ENCODE results near the gene SNCB. TPM values are rescaled to one million over a fixed set of nuclear protein-coding genes. Genes with fewer than 3 reads are reported as not detected.

Gene SNCB
- total and polyA plus RNA-seq, 2 of the 13 experiments (the other 11 are each of a cell fraction or from before 2014, with no cell fraction given) = not detected

- TF ChIP-seq YEATS4 (CRISPR knock-in tag; IDR thresholded peaks at IDR 0.05; ENCODE audit: borderline replicate concordance) (no peak), ZNF580 (CRISPR knock-in tag; IDR thresholded peaks at IDR 0.05; ENCODE audit: borderline replicate concordance, low read depth) (peak; percentile 43; the same call in 1 of the 2 replicates), ATF7-NPFF (CRISPR knock-in tag; IDR thresholded peaks at IDR 0.05; ENCODE audit: low read depth) (peak; percentile 59; the same call in 1 of the 2 replicates), XRCC5 (optimal IDR thresholded peaks at IDR 0.05; ENCODE audit: low read length) (peak; percentile 77), RERE (CRISPR knock-in tag; IDR thresholded peaks at IDR 0.05; ENCODE audit: low read depth) (no peak), NFIB (CRISPR knock-in tag; IDR thresholded peaks at IDR 0.05; ENCODE audit: borderline replicate concordance) (no peak), NFATC3 (CRISPR knock-in tag; IDR thresholded peaks at IDR 0.05) (0 out of 2 replicates have a peak, but pooled peaks have one; percentile 39), TAF1 (CRISPR knock-in tag; IDR thresholded peaks at IDR 0.05) (peak; percentile 79), ZSCAN20 (CRISPR knock-in tag; IDR thresholded peaks at IDR 0.05; ENCODE audit: borderline replicate concordance) (no peak), PHF21A (CRISPR knock-in tag; IDR thresholded peaks at IDR 0.05) (0 out of 2 replicates have a peak, but pooled peaks have one; percentile 22), HNRNPK (IDR thresholded peaks at IDR 0.05; ENCODE audit: low read depth, low read length, poor library complexity, severe bottlenecking) (peak; percentile 65)
- TF ChIP-seq, protein P1, sequence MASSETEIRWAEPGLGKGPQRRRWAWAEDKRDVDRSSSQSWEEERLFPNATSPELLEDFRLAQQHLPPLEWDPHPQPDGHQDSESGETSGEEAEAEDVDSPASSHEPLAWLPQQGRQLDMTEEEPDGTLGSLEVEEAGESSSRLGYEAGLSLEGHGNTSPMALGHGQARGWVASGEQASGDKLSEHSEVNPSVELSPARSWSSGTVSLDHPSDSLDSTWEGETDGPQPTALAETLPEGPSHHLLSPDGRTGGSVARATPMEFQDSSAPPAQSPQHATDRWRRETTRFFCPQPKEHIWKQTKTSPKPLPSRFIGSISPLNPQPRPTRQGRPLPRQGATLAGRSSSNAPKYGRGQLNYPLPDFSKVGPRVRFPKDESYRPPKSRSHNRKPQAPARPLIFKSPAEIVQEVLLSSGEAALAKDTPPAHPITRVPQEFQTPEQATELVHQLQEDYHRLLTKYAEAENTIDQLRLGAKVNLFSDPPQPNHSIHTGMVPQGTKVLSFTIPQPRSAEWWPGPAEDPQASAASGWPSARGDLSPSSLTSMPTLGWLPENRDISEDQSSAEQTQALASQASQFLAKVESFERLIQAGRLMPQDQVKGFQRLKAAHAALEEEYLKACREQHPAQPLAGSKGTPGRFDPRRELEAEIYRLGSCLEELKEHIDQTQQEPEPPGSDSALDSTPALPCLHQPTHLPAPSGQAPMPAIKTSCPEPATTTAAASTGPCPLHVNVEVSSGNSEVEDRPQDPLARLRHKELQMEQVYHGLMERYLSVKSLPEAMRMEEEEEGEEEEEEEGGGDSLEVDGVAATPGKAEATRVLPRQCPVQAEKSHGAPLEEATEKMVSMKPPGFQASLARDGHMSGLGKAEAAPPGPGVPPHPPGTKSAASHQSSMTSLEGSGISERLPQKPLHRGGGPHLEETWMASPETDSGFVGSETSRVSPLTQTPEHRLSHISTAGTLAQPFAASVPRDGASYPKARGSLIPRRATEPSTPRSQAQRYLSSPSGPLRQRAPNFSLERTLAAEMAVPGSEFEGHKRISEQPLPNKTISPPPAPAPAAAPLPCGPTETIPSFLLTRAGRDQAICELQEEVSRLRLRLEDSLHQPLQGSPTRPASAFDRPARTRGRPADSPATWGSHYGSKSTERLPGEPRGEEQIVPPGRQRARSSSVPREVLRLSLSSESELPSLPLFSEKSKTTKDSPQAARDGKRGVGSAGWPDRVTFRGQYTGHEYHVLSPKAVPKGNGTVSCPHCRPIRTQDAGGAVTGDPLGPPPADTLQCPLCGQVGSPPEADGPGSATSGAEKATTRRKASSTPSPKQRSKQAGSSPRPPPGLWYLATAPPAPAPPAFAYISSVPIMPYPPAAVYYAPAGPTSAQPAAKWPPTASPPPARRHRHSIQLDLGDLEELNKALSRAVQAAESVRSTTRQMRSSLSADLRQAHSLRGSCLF (CRISPR knock-in tag; IDR thresholded peaks at IDR 0.05; ENCODE audit: borderline replicate concordance) = no peak
These were observed 16.9 kb upstream of the SNCB start, which contains the start of gene TSPAN17 (continued) for GRCh38 chr5:176647030-176647842.
